PC-3 (cell line): Measurements from ENCODE around the gene SLC10A7. TPM values are rescaled to one million over a fixed set of nuclear protein-coding genes. Genes with fewer than 3 reads are reported as not detected.

ENCODE experiments used
- ATAC-seq: fragments of 200-7000 bp; cut with Tn5 transposase; 2 replicates; pipeline ENCODE4 v1.9.1; 2020; ENCODE audit warnings: mild to moderate bottlenecking, moderate library complexity
- BruUV-seq: library from RNA; stranded (reverse); fragments of 400-500 nt; replicated peaks from 2 replicates; lab custom pipeline; 2021; lab: Mats Ljungman, UMichigan
- CTCF ChIA-PET: fragments of 300-600 bp; sonication (Branson Sonifier 250); formaldehyde crosslinking; loops from one replicate; lab custom pipeline; 2022; ENCODE audit warnings: antibody characterized with exemption; lab: Charles Lee
- POLR2A ChIA-PET: fragments of 300-600 bp; sonication (Branson Sonifier 250); formaldehyde crosslinking; loops from one replicate; lab custom pipeline; 2022; ENCODE audit warnings: antibody characterized with exemption; ENCODE audit not compliant: unreplicated experiment; lab: Charles Lee
- DNase-seq: peaks from one replicate; pipeline ENCODE4 v3.0.0-alpha.2; 2015
- H2AFZ ChIP-seq: fragments of 300-600 bp; sonication (generic); 2 replicates; pipeline ENCODE4 v1.6.0; 2016; ENCODE audit warnings: antibody characterized with exemption, low read length
- H3F3A ChIP-seq: fragments of 300-600 bp; sonication (generic); one replicate; pipeline ENCODE4 v1.6.0; 2017; ENCODE audit warnings: antibody characterized with exemption, low read length, control low read depth, mild to moderate bottlenecking; ENCODE audit not compliant: unreplicated experiment
- H3K27ac ChIP-seq: fragments of 300-600 bp; sonication (generic); 2 replicates; pipeline ENCODE4 v1.5.1; 2016; ENCODE audit warnings: mild to moderate bottlenecking, low read length
- H3K27me3 ChIP-seq: fragments of 300-600 bp; sonication (generic); 2 replicates; pipeline ENCODE4 v1.6.1; 2016; ENCODE audit warnings: low read length, mixed read lengths
- H3K36me3 ChIP-seq: fragments of 300-600 bp; sonication (generic); 2 replicates; pipeline ENCODE4 v1.6.1; 2016; ENCODE audit warnings: low read depth, mixed run types, low read length, mixed read lengths
- H3K4me1 ChIP-seq: fragments of 300-600 bp; sonication (generic); 2 replicates; pipeline ENCODE4 v1.5.1; 2016; ENCODE audit warnings: low read length; ENCODE audit not compliant: insufficient read depth
- H3K4me2 ChIP-seq: fragments of 300-600 bp; sonication (generic); 2 replicates; pipeline ENCODE4 v1.6.0; 2016; ENCODE audit warnings: low read length
- H3K4me3 ChIP-seq: fragments of 300-600 bp; sonication (generic); 2 replicates; pipeline ENCODE4 v1.5.1; 2016; ENCODE audit warnings: mild to moderate bottlenecking, low read length, mixed read lengths
- H3K79me2 ChIP-seq: fragments of 300-600 bp; sonication (generic); 2 replicates; pipeline ENCODE4 v1.6.1; 2017; ENCODE audit warnings: low read length, mixed read lengths
- H3K9ac ChIP-seq: fragments of 300-600 bp; sonication (generic); 2 replicates; pipeline ENCODE4 v1.6.0; 2016; ENCODE audit warnings: mild to moderate bottlenecking, low read length
- H3K9me2 ChIP-seq: fragments of 300-600 bp; sonication (generic); replicated peaks from 2 replicates; pipeline ENCODE4 v1.6.1; 2016; ENCODE audit warnings: mixed run types, low read length, mixed read lengths
- H3K9me3 ChIP-seq: fragments of 300-600 bp; sonication (generic); 2 replicates; pipeline ENCODE4 v1.6.1; 2016; ENCODE audit warnings: low read length, mixed read lengths
- H4K20me1 ChIP-seq: fragments of 300-600 bp; sonication (generic); 2 replicates; pipeline ENCODE4 v1.6.1; 2016; ENCODE audit warnings: low read length, mixed read lengths
- CTCF ChIP-seq: fragments of 300-600 bp; sonication (generic); conservative IDR thresholded peaks from 2 replicates; pipeline ENCODE4 v1.5.1; 2017; ENCODE audit warnings: antibody characterized with exemption, low read depth, mild to moderate bottlenecking, low read length
- EZH2 ChIP-seq: fragments of 300-600 bp; sonication (generic); IDR thresholded peaks from one replicate; pipeline ENCODE4 v1.6.1; 2017; ENCODE audit warnings: antibody characterized with exemption, mild to moderate bottlenecking, low read length; ENCODE audit not compliant: unreplicated experiment
- EZH2phosphoT487 ChIP-seq: fragments of 300-600 bp; sonication (generic); IDR thresholded peaks from 2 replicates; pipeline ENCODE4 v1.6.1; 2018; ENCODE audit warnings: mild to moderate bottlenecking, antibody characterized with exemption, low read length, borderline replicate concordance
- intact Hi-C: fragments of 100-400 bp; cut with micrococcal nuclease; formaldehyde crosslinking; loops from 2 replicates; pipeline ENCODE4 v1.9.0; 2023
- total RNA-seq: library from RNA; depleted of rRNA; stranded (reverse); fragments of >200 nt; gene quantifications from 2 replicates; pipeline ENCODE4 v1.2.3, GENCODE V29; 2014

Gene SLC10A7
- total RNA-seq, 1 experiment from 2014 or later, result 9.1 TPM

- peak overlapping the region; percentile 100 for H2AFZ ChIP-seq
- peak overlapping the region; percentile 93 for H3K4me3 ChIP-seq
- no peaks in the 10 kb centered on the region for H3K36me3 ChIP-seq
- TF ChIP-seq EZH2phosphoT487, result no peak
- no peaks in the 10 kb centered on the region for H3F3A ChIP-seq
- intact Hi-C loops, result loop anchor here (1.0 to 10.0 kb wide), 4 partner anchors 114 to 394 kb away; no protein-coding TSS in a partner anchor
- CTCF ChIA-PET, result interaction anchor here (0.6 kb wide), 1 partner anchor 279 kb away, joined by 3 read pairs; no protein-coding TSS in a partner anchor
- peaks cover 38% of the 10 kb centered on the region for H3K79me2 ChIP-seq
- no peaks in the 10 kb centered on the region for H4K20me1 ChIP-seq
- H3K9me3 ChIP-seq, result no peaks in the 10 kb centered on the region
- H3K4me2 ChIP-seq, result peak overlapping the region; percentile 94
- no peaks in the 10 kb centered on the region for H3K9me2 ChIP-seq
- peak; percentile 60 for DNase-seq
- peak; percentile 60 for ATAC-seq
- peaks cover 15% of the 10 kb centered on the region; the same call in 1 of the 2 replicates for H3K4me1 ChIP-seq
- peak overlapping the region; percentile 78 for H3K27ac ChIP-seq
- POLR2A ChIA-PET, result no interaction called here
- BruUV-seq, result TSS peak; percentile 68
- H3K27me3 ChIP-seq, result no peaks in the 10 kb centered on the region
- peak overlapping the region; percentile 85 for H3K9ac ChIP-seq
Observed at GRCh38 chr4:146520896-146521540, 722 bp downstream of the SLC10A7 start.

GRCh38 chr4:146514651-146515357 lies 6.9 kb downstream of the SLC10A7 start:
- no TSS peak for BruUV-seq
- no peaks in the 10 kb centered on the region for H3K9me2 ChIP-seq
- no peak overlapping the region for H3K4me3 ChIP-seq
- no peaks in the 10 kb centered on the region for H3F3A ChIP-seq
- no peak overlapping the region for H3K9ac ChIP-seq
- no peaks in the 10 kb centered on the region for H3K9me3 ChIP-seq
- ATAC-seq (no peak), DNase-seq (no peak)
- H4K20me1 ChIP-seq, result no peaks in the 10 kb centered on the region
- no peak overlapping the region for H3K4me2 ChIP-seq
- intact Hi-C loops, result no loop called here
- ChIA-PET POLR2A (no interaction called here), CTCF (no interaction called here)
- H3K27me3 ChIP-seq, result no peaks in the 10 kb centered on the region
- peaks cover 6% of the 10 kb centered on the region; the same call in 1 of the 2 replicates for H3K4me1 ChIP-seq
- no peak overlapping the region for H2AFZ ChIP-seq
- no peak overlapping the region for H3K27ac ChIP-seq
- TF ChIP-seq EZH2phosphoT487, result no peak
- no peak for TF ChIP-seq EZH2
- TF ChIP-seq CTCF, result no peak
- peaks cover 20% of the 10 kb centered on the region for H3K79me2 ChIP-seq
- H3K36me3 ChIP-seq, result 0 out of 2 replicates have a peak, but pooled peaks cover 6% of the 10 kb centered on the region

- ChIA-PET POLR2A (no interaction called here), CTCF (no interaction called here)
- Histone ChIP-seq H3K9me2 (no peaks in the 10 kb centered on the region), H4K20me1 (no peaks in the 10 kb centered on the region), H3F3A (no peaks in the 10 kb centered on the region), H2AFZ (no peak overlapping the region), H3K27me3 (no peaks in the 10 kb centered on the region), H3K4me2 (no peak overlapping the region), H3K27ac (no peak overlapping the region), H3K9me3 (no peaks in the 10 kb centered on the region), H3K4me1 (no peaks in the 10 kb centered on the region), H3K9ac (no peak overlapping the region), H3K79me2 (peaks cover 11% of the 10 kb centered on the region), H3K4me3 (no peak overlapping the region), H3K36me3 (0 out of 2 replicates have a peak, but pooled peaks cover 6% of the 10 kb centered on the region)
- ATAC-seq (peak; percentile 18), DNase-seq (no peak)
- no TSS peak for BruUV-seq
- intact Hi-C loops, result no loop called here
- TF ChIP-seq CTCF (no peak), EZH2phosphoT487 (no peak), EZH2 (no peak)
Observed at GRCh38 chr4:146513548-146513947, 8.2 kb downstream of the SLC10A7 start.
